GM23338 (cell line): ENCODE results near the gene ZNF805.

Experiments
- CREB1 ChIP-seq: fragments of 250-450 bp; sonication (Bioruptor Pico); IDR thresholded peaks from 2 replicates; pipeline ENCODE4 v1.5.0; 2020; ENCODE audit warnings: low read depth, mild to moderate bottlenecking, moderate library complexity
- CTCF ChIP-seq, 2 experiments: fragments of 200-600 bp in 1 of 2; sonication (generic) in 1 of 2; conservative IDR thresholded peaks; 2 replicates each; pipeline versions ENCODE4 v1.5.1 to v1.6.1; 2016 to 2017; ENCODE audit warnings: antibody characterized with exemption in 2 of 2, low read depth in 2 of 2, mild to moderate bottlenecking in 2 of 2, moderate library complexity in 1 of 2
- EZH2 ChIP-seq: fragments of 200-600 bp; sonication (generic); IDR thresholded peaks from one replicate; pipeline ENCODE4 v1.8.0; 2017; ENCODE audit warnings: antibody characterized with exemption, mild to moderate bottlenecking, low read depth; ENCODE audit not compliant: unreplicated experiment
- EZH2phosphoT487 ChIP-seq: fragments of 200-600 bp; sonication (generic); IDR thresholded peaks from one replicate; pipeline ENCODE4 v1.8.1; 2018; ENCODE audit warnings: antibody characterized with exemption; ENCODE audit not compliant: unreplicated experiment
- JUNB ChIP-seq: IDR thresholded peaks from one replicate; pipeline ENCODE4 v1.6.1; 2016; ENCODE audit warnings: antibody characterized with exemption; ENCODE audit not compliant: unreplicated experiment
- NANOG ChIP-seq: IDR thresholded peaks from 2 replicates; pipeline ENCODE4 v1.6.1; 2016; ENCODE audit warnings: antibody characterized with exemption, borderline replicate concordance
- POLR2AphosphoS5 ChIP-seq: IDR thresholded peaks from 2 replicates; pipeline ENCODE4 v1.6.1; 2016; ENCODE audit warnings: antibody characterized with exemption, low read depth
- REST ChIP-seq: IDR thresholded peaks from one replicate; pipeline ENCODE4 v1.6.1; 2018; ENCODE audit warnings: antibody characterized with exemption; ENCODE audit not compliant: unreplicated experiment
- ZNF331 ChIP-seq: fragments of 250-450 bp; sonication (Bioruptor Pico); IDR thresholded peaks from 2 replicates; pipeline ENCODE4 v1.5.0; 2020; ENCODE audit warnings: low read depth, mild to moderate bottlenecking, moderate library complexity
- ZNF462 ChIP-seq: fragments of 250-450 bp; sonication (Bioruptor Pico); IDR thresholded peaks from 2 replicates; pipeline ENCODE4 v1.5.0; 2020; ENCODE audit warnings: mild to moderate bottlenecking, moderate library complexity

- TF ChIP-seq CTCF (conservative IDR thresholded peaks at IDR 0.05; ENCODE audit: low read depth in 2 of 2) (no peak), NANOG (no peak), POLR2AphosphoS5 (no peak), EZH2 (no peak), REST (no peak), ZNF331 (CRISPR knock-in tag) (no peak), EZH2phosphoT487 (no peak), JUNB (no peak), CREB1 (no peak), ZNF462 (CRISPR knock-in tag) (no peak)
These were observed 30.1 kb upstream of the ZNF805 start for GRCh38 chr19:57210381-57210780.
